GM21619 (cell line): Measurements from ENCODE around the gene MUC22.
"Not testable (repeated sequence)": the region's sequence is repeated elsewhere in the genome, so short reads cannot be mapped to it uniquely, and the experiment has no call there.

Source experiments
- ATAC-seq: cut with Tn5 transposase; IDR thresholded peaks from one replicate; pipeline ENCODE4 v1.9.1; 2021; ENCODE audit not compliant: unreplicated experiment

MUC22 gene

DNA sequence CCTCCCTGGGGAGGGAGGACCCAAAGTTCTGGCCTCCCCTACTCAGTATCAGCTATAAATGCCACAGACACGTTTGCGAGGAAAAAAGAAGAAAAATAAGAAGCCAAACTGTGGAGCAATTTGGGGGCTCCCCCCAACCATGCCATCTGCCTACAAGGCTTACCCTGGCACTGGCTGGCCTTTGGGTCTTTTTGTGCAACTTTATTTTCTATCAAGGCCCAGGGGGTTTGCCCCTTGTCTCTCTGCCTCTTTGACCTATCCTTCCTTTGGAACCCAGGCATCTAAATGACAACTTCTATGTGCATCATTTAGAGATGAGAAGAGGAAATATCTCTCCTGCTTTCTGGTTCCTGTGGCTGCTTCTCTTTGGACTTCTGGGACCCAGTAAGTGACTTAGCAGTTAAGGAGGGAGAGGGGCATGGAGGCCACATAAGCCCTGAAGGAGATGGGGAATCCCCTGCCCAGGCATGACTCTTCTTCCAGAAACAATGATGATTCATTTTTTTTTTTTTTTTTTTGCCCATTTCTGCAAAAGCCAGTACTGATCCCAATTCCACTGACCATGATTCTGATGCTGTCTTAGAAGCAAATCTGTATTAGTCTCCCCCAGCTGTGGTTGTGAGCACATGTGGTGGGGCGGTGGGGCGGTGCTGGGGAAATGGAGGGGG, at the start of gene MUC22:
Gene MUC22, plus strand, starts transcription at position 82 of the 668 bp plus-strand sequence. Its CDS starts 233 bp downstream, at position 315.
- ATAC-seq: no peak

DNA sequence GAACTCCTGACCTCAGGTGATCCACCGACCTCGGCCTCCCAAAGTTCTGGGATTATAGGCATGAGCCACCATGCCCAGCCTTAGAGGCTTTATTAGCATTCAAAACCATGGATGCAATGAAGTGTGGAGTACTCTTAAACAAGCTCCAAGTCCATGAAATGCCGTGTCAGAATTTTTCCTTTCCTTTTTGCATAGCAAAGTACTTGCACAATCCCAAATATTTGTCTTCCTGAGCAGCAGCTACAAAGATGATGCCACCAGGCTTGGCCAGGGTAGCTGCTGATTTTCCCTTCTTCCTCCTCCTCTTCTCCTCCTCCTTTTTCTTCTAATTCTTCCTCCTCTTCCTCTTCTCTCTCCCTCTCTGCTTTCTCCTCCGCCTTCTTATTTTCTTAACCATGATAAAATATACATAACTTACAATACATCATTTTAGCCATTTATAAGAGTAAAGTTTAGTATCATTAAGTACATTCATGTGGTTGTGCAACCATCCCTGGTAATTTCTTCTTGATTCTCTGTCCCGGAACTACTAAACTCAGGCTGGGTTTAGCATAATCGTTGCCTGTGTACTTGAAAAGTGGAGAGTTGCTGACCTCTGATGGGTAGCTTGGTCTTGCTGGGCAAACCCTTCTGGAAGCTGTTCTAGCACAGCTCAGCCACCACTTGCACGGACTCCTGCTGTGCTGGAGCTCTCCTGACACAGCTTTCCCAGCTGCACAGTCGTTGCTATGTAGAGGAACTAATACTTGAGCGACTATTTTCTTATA, 49.2 kb upstream of the MUC22 start:
- no peak for ATAC-seq

DNA sequence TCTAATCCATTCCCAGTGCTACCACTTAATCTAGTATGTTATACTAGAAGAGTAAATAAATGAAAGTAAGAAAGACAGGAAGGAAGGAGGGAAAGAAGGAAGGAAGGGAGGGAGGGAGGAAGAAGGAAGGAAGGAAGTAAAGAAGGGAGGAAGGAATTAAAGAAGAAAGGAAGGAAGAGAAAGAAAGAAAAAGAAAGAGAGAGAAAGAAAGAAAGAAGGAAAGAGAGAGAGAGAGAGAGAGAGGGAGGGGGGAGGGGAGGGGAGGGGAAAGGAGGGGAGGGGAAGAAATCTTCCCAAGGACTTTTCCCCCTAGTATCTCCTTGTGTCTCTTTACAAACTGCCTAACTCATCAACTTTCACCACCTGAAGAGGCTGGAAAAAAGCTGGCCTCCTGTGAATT, 47.6 kb upstream of the MUC22 start:
- no peak for ATAC-seq

DNA sequence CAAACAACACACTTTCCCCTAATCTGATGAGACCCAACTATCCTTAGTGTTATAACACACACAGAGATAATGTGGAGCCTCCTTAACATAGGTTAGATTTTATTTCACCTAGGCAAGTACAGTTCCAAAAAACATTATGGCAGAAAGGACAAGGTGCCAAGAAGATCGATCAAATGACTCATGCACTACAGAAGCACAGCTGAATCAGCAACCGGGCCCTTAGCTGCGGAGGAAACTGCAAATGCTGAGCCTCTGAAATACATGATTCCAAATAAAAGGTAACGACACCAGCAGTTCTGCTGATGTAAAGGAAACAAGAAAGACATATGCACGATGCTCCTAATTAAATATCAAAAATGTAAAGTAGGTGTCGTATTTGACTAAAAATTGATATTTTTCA, 46.6 kb upstream of the MUC22 start:
- no peak for ATAC-seq

DNA sequence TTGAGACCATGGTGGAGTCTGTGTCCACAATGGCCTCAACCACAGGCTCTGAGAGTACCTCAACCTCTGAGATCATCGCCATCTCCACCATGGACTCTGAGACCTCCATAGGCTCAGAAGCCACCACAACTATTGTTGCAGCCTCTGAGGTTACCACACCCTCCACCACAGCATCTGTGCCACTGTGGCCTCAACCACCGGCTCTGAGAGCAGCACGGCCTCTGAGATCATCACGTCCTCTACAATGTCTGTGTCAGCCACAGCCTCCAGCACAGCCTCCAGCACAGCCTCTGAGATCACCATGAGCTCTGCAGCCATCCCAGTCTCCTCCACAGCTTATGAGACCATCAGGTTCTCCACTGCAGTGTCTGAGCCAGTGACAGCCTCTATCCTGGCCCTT, 46.2 kb upstream of the MUC22 start:
- no peak for ATAC-seq

DNA sequence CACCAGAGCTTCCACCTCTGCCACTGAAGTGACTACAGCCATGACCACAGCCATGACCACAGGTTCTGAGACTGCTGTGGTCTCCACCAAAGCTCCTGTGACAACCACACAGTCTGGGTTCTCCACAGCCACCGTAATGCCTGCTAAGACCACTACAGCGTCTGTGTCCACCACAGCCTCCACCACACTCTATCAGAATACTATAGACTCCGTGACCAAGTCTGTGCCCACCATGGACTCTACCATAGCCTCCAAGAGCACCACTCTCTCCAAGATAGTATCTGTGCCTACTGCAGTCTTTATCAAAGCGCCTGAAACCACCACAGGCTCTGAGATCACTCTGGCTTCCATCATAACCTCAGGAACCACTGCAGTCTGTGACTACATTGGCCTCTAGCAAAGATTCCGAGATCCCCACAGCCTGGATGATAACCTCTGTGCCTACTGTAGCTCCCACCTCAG, 45.1 kb upstream of the MUC22 start:
- no peak for ATAC-seq

DNA sequence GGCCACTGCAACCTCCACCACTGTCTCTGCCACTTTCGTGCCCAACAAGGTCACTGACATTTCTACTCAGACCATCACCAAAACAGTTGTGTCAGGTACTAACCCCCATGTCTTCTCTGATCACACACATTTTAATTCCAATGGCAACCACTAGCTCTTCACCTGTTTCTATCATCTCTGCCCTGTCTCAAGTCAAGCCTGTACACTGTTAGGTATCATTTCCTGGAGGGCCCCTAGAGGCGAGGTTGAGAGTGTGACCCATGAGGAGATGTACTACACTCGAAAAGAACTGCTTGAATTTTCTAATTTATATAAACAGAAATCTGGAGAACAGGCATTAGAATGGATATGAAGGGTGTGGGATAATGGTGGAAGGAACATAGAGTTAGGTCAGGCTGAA, 44.1 kb upstream of the MUC22 start:
- no peak for ATAC-seq

DNA sequence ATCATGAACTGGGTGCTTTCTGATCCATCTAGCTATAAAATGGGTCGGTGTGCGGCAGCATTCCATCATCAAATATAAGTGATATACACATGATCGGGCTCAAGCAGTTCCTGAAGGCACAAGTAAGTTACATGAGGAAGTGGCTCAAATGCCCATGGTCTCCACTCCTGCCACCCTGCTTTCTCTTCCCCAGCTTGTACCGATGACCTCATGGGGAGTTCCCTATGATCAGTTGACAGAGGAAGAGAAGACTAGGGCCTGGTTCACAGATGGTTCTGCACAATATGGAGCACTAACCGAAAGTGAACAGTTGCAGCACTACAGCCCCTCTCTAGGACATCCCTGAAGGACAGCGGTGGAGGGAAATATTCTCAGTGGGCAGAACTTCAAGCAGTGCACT, 41.1 kb upstream of the MUC22 start:
- ATAC-seq: not testable (repeated sequence)

DNA sequence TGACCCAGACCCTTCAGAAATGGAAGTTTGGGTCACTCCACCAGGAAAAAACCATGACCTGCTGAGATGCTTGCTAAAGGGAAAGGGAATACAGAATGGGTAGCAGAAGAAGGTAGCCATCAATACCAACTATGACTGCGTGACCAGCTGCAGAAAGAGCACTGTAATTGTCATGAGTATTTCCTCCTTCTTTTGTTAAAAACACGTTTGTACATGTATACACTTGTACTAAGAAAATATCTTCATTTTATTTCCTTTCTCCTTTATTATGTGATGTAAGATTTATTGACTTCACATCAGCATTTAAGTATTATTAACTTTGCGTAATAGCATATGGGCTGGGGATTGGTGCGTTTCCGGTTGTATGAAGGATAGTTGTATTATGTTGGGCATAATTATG, 39.3 kb upstream of the MUC22 start:
- ATAC-seq: no peak

DNA sequence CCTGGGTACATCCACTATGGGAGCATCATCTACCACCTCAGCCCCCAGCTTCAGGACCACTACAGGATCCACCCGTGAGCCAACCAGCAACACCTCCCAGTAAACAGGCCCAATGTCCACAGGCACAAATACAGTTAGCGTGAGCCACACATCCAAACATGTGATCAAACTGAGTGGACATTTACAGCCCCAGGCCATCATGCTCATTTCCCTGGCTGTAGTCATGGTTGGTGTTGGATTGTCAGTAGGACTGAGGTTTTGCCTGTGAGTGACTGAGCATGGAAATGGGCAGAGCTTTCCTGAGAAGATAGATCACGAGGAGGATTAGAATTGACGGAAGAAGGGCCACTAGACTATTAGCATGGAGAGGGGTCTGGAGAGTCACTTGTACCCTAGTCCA, 37.5 kb upstream of the MUC22 start:
- no peak for ATAC-seq

DNA sequence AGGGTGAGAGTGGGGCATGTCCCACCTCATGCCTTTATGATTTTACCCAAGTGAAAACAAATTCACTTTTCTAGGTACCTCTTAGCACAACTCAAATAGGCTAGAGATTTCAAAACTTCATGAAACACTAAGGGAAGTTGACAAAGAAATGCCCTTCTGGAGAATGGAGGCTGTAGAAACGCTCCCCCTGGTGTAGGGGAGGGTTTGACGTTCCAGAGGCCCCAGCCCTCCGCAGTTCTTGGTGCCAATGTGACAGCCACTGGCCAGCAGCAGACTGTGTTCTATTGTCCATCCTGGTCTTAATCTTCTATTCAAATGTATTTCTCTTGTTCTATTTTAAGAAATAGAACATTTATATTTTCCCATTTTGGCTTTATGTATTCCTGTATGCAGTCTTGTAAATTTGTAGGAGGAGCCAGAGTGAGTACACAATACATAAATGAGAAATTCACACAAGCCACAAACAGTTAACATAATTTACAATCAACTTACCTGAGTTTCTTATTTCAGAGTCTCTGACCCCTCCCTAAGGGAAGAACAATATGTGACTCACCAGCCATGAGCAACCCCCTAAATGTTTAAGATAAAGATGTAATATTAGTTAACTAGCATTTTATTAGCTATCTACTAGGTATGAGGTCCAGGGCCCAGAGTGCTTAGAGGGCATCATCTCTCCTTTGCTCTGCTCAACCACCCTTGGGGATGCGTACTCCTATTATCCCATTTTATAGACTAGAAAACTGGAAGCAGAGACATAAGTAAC, 35.6 kb upstream of the MUC22 start:
- ATAC-seq: no peak

DNA sequence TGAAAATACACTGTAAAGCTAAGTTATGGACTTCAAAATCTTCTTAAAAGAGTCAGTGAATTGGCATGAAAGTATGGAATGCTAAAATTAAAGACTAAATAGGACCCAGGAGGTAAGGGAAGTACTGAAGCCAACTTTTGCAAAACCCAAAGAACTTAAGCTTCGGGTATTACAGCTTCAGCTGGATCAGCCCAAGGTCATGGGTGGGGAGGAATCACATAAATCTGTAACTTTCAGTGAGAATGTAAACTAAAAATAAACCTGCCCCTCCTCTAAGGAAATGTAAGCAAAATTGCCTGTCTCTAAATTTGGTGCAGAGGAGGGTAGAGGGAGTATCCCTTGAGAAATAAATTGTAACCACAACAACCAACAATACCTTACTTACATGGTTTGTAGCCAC, 31.1 kb upstream of the MUC22 start:
- no peak for ATAC-seq

DNA sequence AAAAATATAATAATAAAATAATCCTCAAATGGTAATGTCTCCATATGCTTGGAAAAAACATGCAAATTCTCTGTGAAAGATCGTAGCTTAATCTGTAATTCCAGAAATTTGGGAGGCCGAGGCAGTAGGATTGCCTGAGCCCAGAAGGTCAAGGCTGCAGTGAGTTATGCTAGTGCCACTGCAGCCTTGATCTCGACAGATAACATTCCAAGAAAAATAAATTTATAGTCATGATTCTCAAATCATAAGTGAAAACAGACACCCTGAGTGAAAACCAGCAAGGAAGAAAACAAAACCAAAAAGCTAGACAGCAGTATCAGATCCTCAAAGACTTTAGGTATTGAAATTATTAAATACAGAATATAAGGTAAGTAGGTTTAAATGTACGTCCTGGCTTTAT, 30.6 kb upstream of the MUC22 start:
- ATAC-seq: no peak

DNA sequence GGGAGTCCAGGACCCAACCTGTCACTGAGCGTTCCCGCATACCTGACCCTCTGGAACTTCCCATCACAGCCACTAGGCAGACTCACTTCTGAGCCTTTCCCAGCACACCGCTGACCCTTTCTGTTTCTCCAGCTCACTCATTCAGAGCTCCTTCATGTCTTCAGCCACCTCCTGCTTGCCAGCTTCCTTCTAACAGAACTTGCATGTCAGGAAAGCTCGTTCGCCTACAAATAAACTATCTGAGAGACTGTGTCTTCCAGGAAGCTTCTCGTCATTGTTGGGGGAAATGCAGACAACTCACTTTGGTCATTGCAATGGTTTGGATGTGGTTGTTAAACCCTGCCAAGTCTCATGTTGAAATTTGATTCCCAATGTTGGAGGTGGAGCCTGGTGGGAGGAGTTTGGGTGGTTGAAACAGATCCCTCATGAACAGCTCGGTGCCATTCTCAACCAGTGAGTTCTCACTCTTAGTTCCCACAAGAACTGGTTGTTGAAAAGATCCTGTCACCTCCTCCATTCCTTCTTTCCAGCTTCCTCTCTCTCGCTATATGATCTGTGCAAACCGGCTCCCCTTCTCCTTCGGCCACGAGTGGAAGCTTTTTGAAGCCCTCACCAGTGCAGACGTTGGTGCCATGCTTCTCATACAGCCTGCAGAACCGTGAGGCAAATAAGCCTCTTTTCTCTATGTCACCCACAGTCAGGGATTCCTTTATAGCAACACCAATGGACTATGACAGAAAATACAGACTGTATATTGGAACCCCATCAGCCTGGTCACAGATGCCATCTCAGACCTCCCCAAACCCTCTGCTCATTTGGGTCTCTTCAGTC, 28.1 kb upstream of the MUC22 start:
- ATAC-seq: no peak

DNA sequence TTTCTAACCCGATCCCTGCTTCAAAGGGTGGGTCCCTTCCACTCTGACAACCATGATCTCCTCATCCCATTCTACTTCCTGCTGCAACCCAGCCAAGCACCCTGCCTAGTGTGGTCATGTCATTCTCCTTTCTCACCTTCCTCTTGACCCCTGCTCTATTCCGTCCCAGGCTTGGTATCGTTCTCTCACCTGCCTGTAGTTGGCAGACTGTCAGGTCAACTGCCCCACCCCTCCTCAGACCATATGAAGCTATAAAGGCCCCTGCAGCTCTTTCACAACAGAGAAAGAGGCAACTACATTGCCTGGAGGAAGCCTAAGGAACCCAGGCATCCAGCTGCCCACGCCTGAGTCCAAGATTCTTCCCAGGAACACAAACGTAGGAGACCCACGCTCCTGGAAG, 26.8 kb upstream of the MUC22 start, which contains the start of gene MUC21:
Gene MUC21, plus strand, starts transcription at position 280 of the 400 bp plus-strand sequence. CDS start 241 bp downstream, outside the sequence.
- no peak for ATAC-seq

DNA sequence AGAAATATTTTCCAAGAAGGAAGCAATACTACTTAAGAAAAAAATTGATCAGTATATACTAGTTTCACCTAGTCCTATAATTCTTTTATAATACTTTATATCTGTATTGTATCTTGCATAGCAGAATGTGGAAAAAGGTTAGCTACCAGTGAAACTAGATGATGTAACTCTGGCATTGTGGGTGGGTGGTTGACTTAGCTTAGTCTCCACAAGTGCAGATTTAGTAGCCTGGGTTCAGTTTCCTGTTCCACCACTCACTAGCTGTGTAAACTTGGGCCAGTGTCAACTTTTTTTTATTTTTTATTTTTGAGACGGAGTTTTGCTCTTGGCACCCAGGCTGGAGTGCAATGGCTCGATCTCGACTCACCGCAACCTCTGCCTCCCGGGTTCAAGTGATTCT, 24.8 kb upstream of the MUC22 start:
- no peak for ATAC-seq

DNA sequence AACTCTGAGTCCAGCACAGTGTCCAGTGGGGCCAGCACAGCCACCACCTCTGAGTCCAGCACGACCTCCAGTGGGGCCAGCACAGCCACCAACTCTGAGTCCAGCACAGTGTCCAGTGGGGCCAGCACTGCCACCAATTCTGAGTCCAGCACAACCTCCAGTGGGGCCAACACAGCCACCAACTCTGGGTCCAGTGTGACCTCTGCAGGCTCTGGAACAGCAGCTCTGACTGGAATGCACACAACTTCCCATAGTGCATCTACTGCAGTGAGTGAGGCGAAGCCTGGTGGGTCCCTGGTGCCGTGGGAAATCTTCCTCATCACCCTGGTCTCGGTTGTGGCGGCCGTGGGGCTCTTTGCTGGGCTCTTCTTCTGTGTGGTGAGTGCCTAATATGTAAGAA, 23.0 kb upstream of the MUC22 start:
- ATAC-seq: no peak

DNA sequence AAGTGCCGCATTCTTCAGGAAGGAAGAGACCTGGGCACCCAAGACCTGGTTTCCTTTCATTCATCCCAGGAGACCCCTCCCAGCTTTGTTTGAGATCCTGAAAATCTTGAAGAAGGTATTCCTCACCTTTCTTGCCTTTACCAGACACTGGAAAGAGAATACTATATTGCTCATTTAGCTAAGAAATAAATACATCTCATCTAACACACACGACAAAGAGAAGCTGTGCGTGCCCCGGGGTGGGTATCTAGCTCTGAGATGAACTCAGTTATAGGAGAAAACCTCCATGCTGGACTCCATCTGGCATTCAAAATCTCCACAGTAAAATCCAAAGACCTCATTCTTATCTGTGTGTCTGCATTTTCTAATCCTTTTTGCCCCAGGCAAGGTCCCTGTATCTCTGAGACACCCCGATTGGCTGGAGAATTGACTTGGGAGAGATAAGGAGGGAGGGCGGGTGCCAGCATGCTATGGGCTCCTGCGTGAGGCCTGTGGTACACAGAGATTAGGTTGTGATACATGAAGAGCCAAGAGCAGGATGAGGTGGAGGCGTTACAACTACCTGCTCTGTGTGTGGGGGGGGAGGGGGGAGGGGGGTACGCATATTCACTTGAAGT, 22.0 kb upstream of the MUC22 start:
- no peak for ATAC-seq

DNA sequence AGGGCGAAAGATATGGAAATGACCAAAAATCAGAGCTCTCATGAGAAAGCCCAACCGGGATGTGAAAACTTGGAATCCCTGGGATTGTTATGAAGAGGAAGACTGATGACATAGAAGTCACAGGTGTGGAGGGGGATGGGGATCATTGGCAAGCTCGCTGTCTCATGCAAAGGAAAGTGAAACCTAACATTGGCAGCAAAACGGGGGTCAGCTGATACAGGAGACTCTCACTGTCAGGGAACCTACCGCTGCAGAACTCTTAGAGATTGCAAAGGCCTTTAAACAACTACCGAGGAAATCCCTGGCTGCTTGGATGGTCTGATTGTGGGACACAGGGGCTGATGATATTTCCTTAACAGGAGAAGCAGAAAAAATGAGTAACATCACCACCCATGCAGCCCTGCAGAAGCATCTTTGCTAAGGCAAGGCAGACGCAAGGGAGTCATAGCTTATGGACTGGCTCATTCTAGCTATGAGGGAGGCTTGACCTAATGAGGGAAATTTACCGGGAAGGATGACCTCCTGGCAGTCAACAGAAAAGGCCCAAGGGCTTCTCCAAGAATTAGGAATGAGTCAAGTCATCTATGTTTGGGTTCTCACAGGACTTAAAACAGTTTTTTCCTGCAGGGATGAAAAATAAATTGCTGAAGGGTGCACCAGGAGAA, 19.7 kb upstream of the MUC22 start:
- ATAC-seq: no peak

DNA sequence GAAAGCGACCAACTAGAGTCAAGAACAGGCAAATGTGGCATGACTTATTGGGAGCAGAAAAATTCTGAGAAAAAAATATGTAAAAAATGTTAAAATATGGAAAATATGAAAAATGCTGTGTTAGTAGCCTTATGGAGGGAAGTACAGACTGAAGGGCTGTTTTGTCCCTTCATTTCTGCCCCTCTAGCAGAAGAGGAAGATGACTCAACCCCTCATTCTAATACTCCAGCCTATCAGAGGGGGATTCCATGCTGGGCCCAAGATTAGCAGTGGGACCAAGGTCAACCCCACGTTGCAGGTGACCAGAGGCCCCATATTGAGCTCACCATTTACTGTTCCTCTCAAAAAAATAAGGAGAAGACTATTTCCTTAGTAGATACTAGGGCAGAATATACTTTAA, 18.4 kb upstream of the MUC22 start:
- ATAC-seq: no peak
